ENCODE data around the gene TMEM273. TPM values are rescaled to one million over a fixed set of nuclear protein-coding genes. Genes with fewer than 3 reads are reported as not detected.

The TMEM273 gene
- total and polyA plus RNA-seq, 2 of the 4 experiments (the other 2 are of a cell fraction): not detected

DNA sequence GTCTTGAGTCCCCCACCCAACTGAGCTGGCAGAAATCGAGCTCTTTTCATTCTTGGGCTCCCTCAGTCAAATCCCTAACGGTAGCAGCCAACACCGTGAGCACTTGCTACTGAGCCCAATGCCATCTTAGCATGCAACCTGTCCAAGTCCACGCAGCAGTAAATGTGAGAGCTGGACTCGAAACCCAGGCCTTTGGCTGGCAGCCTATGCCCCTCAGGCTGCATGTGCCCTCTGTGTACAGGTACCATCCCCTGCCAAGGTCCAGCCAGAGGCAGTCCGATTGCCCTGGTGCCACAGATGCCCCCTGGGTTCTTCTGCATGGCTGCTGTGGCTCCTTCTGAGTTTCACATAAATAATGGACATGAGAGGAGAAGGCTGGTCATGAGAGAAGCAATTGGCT, 1.2 kb upstream of the TMEM273 start:
- H3K14ac ChIP-seq (replicated peaks; ENCODE audit: low read depth, low read length): no peak overlapping the region
- H3K9me3 ChIP-seq (ENCODE audit: control insufficient read depth, insufficient read depth, low read length): no peaks in the 10 kb centered on the region
- no peak overlapping the region for H2AK5ac ChIP-seq (ENCODE audit: low read depth, low read length)
- no peak overlapping the region for H2BK15ac ChIP-seq (ENCODE audit: low read depth, low read length)
- WGBS, 2 experiments (ENCODE audit: extremely low coverage in 2 of 2, insufficient read length in 1 of 2): no CpG with 5 or more reads among the region's 6 CpGs
- POLR2A ChIA-PET (ENCODE audit: unreplicated experiment): no interaction called here
- no peak overlapping the region for H4K5ac ChIP-seq (ENCODE audit: low read depth, low read length)
- peaks cover 6% of the 10 kb centered on the region; the same call in 1 of the 2 replicates for H3K9me1 ChIP-seq (ENCODE audit: insufficient read depth, low read length)
- no peaks in the 10 kb centered on the region for H3K36me3 ChIP-seq (ENCODE audit: control insufficient read depth, insufficient read depth, low read length)
- no peak overlapping the region for H3K4me2 ChIP-seq (ENCODE audit: low read depth, low read length)
- CTCF ChIA-PET: interaction anchor here (1.2 kb wide), 1 partner anchor 15 kb away, joined by 3 read pairs; no protein-coding TSS in a partner anchor
- no peak overlapping the region for H3K56ac ChIP-seq (ENCODE audit: extremely low read depth, insufficient read depth, low read length)
- no peak overlapping the region for H3K9ac ChIP-seq (ENCODE audit: low read depth, low read length)
- no TSS peak for BruUV-seq (replicated peaks)
- no peak overlapping the region for H2BK20ac ChIP-seq (ENCODE audit: low read depth, low read length)
- peak overlapping the region; percentile 3 for H2AK9ac ChIP-seq (replicated peaks; ENCODE audit: low read depth, low read length, poor library complexity)
- H3K4me3 ChIP-seq (ENCODE audit: insufficient read depth, low read depth, low read length): no peak overlapping the region
- ATAC-seq (ENCODE audit: low read depth) (no peak), DNase-seq (no peak)
- H2BK5ac ChIP-seq (ENCODE audit: low read depth, low read length, poor library complexity, severe bottlenecking): no peak overlapping the region
- TF ChIP-seq NFE2L2 (IDR thresholded peaks at IDR 0.05; ENCODE audit: low read depth, low read length): no peak
- TF ChIP-seq, protein P1, sequence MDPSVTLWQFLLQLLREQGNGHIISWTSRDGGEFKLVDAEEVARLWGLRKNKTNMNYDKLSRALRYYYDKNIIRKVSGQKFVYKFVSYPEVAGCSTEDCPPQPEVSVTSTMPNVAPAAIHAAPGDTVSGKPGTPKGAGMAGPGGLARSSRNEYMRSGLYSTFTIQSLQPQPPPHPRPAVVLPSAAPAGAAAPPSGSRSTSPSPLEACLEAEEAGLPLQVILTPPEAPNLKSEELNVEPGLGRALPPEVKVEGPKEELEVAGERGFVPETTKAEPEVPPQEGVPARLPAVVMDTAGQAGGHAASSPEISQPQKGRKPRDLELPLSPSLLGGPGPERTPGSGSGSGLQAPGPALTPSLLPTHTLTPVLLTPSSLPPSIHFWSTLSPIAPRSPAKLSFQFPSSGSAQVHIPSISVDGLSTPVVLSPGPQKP (IDR thresholded peaks at IDR 0.05; ENCODE audit: borderline replicate concordance, low read depth, low read length): no peak
- no peak for TF ChIP-seq RFX5 (IDR thresholded peaks at IDR 0.05; ENCODE audit: low read depth, low read length)
- no peak for TF ChIP-seq SMC3 (IDR thresholded peaks at IDR 0.05; ENCODE audit: low read depth, low read length)
- TF ChIP-seq MAZ (IDR thresholded peaks at IDR 0.05; ENCODE audit: borderline replicate concordance, low read depth, low read length): no peak
- TF ChIP-seq CHD1 (IDR thresholded peaks at IDR 0.05; ENCODE audit: low read depth, low read length): no peak
- TF ChIP-seq POLR2A (IDR thresholded peaks at IDR 0.05; ENCODE audit: low read depth, low read length): no peak
- TF ChIP-seq RCOR1 (IDR thresholded peaks at IDR 0.05; ENCODE audit: insufficient replicate concordance, low read length): no peak
- TF ChIP-seq BHLHE40 (IDR thresholded peaks at IDR 0.05; ENCODE audit: low read depth, low read length): no peak
- TF ChIP-seq, protein P2, sequence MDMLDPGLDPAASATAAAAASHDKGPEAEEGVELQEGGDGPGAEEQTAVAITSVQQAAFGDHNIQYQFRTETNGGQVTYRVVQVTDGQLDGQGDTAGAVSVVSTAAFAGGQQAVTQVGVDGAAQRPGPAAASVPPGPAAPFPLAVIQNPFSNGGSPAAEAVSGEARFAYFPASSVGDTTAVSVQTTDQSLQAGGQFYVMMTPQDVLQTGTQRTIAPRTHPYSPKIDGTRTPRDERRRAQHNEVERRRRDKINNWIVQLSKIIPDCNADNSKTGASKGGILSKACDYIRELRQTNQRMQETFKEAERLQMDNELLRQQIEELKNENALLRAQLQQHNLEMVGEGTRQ (IDR thresholded peaks at IDR 0.05; ENCODE audit: low read depth, low read length): no peak
- no peak for TF ChIP-seq MXI1 (IDR thresholded peaks at IDR 0.05; ENCODE audit: borderline replicate concordance, low read depth, low read length)
- TF ChIP-seq, protein P3, sequence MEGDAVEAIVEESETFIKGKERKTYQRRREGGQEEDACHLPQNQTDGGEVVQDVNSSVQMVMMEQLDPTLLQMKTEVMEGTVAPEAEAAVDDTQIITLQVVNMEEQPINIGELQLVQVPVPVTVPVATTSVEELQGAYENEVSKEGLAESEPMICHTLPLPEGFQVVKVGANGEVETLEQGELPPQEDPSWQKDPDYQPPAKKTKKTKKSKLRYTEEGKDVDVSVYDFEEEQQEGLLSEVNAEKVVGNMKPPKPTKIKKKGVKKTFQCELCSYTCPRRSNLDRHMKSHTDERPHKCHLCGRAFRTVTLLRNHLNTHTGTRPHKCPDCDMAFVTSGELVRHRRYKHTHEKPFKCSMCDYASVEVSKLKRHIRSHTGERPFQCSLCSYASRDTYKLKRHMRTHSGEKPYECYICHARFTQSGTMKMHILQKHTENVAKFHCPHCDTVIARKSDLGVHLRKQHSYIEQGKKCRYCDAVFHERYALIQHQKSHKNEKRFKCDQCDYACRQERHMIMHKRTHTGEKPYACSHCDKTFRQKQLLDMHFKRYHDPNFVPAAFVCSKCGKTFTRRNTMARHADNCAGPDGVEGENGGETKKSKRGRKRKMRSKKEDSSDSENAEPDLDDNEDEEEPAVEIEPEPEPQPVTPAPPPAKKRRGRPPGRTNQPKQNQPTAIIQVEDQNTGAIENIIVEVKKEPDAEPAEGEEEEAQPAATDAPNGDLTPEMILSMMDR (conservative IDR thresholded peaks at IDR 0.05; ENCODE audit: low read depth, low read length): no peak
- no peak for TF ChIP-seq FOS (IDR thresholded peaks at IDR 0.05; ENCODE audit: low read depth, low read length)
- H4K91ac ChIP-seq (ENCODE audit: insufficient read depth, low read depth, low read length): no peak overlapping the region
- no peaks in the 10 kb centered on the region; the same call in 1 of the 2 replicates for H3K4me1 ChIP-seq (ENCODE audit: control insufficient read depth, insufficient read depth, low read length)
- in situ Hi-C loops (cut with MboI; ENCODE audit: low sequenced_read_pairs): no loop called here
- dilution Hi-C loops (cut with HindIII; ENCODE audit: low sequenced_read_pairs, unreplicated experiment): no loop called here
- intact Hi-C loops (cut with micrococcal nuclease): no loop called here
- no peak overlapping the region for H3K4ac ChIP-seq (ENCODE audit: low read depth, low read length)
- H4K20me1 ChIP-seq (ENCODE audit: insufficient read depth, low read length): no peaks in the 10 kb centered on the region
- H3K18ac ChIP-seq (ENCODE audit: low read depth, low read length): no peak overlapping the region
- no peak overlapping the region for H2AFZ ChIP-seq (replicated peaks; ENCODE audit: low read length, poor library complexity)
- peaks cover 4% of the 10 kb centered on the region for H3K27me3 ChIP-seq (ENCODE audit: control insufficient read depth, insufficient read depth, low read length)
- no peak overlapping the region for H4K8ac ChIP-seq (ENCODE audit: low read depth in 2 of 2, low read length in 2 of 2)
- H3K27ac ChIP-seq (ENCODE audit: insufficient read depth, low read length): no peak overlapping the region
- H3K23ac ChIP-seq (ENCODE audit: low read depth, low read length): no peak overlapping the region
- H3K79me1 ChIP-seq (ENCODE audit: low read depth in 1 of 2, low read length in 2 of 2): no peaks in the 10 kb centered on the region
- H2BK120ac ChIP-seq (ENCODE audit: low read depth, low read length): no peak overlapping the region
